RWPE1 (cell line): Measurements from ENCODE around the gene CRYBG3.

Experiments used
- CTCF ChIA-PET: fragments of 350-600 bp; sonication (Branson Sonifier 250); formaldehyde crosslinking; extraction: SDS; loops from one replicate; lab custom pipeline; 2021; lab: Yijun Ruan, JAX
- POLR2A ChIA-PET: fragments of 400-600 bp; formaldehyde crosslinking; extraction: SDS; loops from one replicate; lab custom pipeline; 2020; ENCODE audit warnings: antibody characterized with exemption; ENCODE audit not compliant: low non-redundant PET; lab: Yijun Ruan, JAX
- DNase-seq: peaks from one replicate; pipeline ENCODE4 v3.0.0; 2012; ENCODE audit warnings: low spot score
- H3K27ac ChIP-seq: fragments of 450-650 bp; 2 replicates; pipeline ENCODE4 v1.5.1; 2017
- TF ChIP-seq, protein P1 (sequence below): fragments of 450-650 bp; conservative IDR thresholded peaks from 2 replicates; pipeline ENCODE4 v1.5.1; 2017; ENCODE audit warnings: low read depth, mild to moderate bottlenecking

CRYBG3 gene

DNA sequence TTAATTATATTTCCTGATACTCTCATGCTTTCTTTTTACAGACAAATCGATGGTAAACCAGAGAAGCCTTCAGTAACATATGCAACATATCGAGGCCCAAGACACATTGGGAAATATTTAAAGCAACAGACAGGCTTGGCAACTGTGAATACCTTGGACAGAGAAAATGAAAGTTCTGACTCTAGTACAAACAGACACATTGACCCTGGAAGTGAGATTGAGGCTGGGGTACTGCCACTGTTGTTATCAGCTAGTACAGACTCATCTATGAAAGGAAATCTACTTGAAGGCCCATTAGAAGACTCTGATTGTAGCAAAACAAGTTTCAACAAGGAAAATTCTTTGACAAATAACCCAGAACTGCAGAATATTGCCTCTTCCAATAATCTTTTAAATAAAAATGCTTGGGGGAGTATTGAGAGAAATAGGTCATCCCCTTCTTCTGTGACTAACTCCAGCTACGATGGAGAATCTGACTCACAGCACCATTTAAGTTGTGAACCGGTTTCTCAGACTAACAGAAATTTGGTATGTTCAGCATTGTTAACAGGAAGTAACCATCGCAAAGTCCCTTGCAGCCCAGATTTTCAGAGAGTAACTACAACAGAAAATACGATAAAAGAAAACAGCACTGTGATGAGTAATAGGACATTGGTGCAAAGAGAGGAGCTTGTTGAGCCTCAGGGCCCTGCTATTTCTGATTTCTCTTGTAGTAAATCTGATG is 50.2 kb downstream of the CRYBG3 start:
- no peak overlapping the region for H3K27ac ChIP-seq
- TF ChIP-seq, protein P1, sequence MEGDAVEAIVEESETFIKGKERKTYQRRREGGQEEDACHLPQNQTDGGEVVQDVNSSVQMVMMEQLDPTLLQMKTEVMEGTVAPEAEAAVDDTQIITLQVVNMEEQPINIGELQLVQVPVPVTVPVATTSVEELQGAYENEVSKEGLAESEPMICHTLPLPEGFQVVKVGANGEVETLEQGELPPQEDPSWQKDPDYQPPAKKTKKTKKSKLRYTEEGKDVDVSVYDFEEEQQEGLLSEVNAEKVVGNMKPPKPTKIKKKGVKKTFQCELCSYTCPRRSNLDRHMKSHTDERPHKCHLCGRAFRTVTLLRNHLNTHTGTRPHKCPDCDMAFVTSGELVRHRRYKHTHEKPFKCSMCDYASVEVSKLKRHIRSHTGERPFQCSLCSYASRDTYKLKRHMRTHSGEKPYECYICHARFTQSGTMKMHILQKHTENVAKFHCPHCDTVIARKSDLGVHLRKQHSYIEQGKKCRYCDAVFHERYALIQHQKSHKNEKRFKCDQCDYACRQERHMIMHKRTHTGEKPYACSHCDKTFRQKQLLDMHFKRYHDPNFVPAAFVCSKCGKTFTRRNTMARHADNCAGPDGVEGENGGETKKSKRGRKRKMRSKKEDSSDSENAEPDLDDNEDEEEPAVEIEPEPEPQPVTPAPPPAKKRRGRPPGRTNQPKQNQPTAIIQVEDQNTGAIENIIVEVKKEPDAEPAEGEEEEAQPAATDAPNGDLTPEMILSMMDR, result no peak
- ChIA-PET CTCF (interaction anchor here (0.7 kb wide), 2 partner anchors 10 to 151 kb away, joined by 3 read pairs; no protein-coding TSS in a partner anchor), POLR2A (interaction anchor here (1.0 kb wide), 1 partner anchor 50 kb away, joined by 3 read pairs; the partner anchor contains the start of gene CRYBG3)
- DNase-seq, result peak; percentile 79

DNA sequence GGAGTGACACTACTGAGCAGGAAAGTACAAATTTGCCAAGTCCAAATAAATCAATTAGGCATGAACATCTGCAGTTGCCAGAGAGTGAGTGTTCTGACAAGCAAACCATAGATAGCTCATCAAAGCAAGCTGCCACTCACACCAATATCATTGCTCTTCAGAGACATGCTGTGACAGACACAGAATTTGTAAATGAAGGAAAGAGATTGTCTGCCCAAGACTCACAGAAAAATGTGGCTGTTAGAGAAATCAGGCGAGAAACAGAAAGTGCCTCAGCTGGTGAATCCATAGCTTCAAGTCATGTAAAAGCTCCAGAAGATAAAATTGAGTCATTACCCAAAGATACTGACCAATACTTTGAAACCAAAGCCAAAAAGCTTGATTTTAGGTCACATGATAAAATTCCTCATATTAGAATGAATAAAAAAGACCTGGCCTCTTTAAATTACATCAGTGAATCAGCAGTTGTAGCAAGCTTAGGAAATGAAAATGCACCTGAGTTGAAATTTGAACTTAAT is 50.8 kb downstream of the CRYBG3 start:
- CTCF ChIA-PET, result interaction anchor here (0.7 kb wide), 2 partner anchors 10 to 151 kb away, joined by 3 read pairs; no protein-coding TSS in a partner anchor
- TF ChIP-seq, protein P1, result no peak
- no peak for DNase-seq
- H3K27ac ChIP-seq, result no peak overlapping the region
- POLR2A ChIA-PET, result interaction anchor here (1.0 kb wide), 1 partner anchor 51 kb away, joined by 3 read pairs; the partner anchor contains the start of gene CRYBG3

DNA sequence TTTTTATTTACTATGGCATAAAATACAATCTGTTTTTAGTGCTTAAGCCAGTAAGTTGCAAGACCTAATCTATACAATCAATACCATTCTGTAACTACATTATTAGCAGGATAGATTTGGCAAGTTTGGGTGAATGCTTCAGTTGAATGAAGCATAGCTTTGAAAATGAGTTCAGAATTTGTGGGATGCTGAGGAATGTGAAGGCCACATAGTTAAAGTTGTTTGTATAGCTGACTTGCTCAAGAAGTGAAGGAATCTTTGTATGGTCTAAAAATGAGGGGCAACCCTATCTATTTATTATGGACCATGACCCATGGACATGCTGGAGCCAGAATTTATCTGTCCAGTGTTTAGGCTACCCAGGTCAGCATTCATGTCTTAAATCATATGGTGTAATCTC is 58.5 kb downstream of the CRYBG3 start:
- CTCF ChIA-PET, result interaction anchor here (0.6 kb wide), 1 partner anchor 76 kb away, joined by 4 read pairs; no protein-coding TSS in a partner anchor
- no peak for DNase-seq
- H3K27ac ChIP-seq, result no peak overlapping the region
- POLR2A ChIA-PET, result no interaction called here
- TF ChIP-seq, protein P1, result no peak

DNA sequence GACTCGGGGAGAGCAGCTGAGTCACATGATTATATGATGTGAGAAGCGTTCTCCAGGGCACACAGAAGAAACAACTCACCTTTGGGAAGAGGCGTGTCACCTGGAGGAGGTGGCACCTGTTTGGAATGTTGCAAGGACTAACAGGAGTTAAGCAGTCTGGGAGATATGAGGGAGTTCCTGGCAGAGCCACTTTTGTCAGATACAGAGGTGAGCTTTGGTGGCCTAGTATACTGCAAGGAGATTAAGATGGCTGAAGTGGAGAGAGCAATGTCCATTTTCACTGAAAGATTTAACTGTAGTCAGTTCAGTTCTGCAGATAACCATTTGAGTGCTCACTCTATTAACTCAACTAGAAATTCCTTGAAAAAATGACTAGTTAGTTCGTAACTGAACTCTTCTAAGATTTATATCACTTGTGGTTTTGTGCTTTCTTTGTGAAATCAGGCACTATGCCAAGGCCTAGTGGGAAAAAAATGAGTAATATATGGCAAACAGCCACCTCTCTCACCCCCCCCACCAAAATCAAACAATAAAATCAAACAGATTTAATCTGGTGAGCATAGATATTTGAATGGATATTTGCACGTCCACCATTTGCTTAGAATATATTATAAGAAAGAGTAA is 61.3 kb downstream of the CRYBG3 start:
- peak; percentile 35 for DNase-seq
- H3K27ac ChIP-seq, result no peak overlapping the region
- ChIA-PET CTCF (interaction anchor here (1.2 kb wide), 1 partner anchor 10 kb away, joined by 3 read pairs; no protein-coding TSS in a partner anchor), POLR2A (no interaction called here)
- TF ChIP-seq, protein P1, result no peak

DNA sequence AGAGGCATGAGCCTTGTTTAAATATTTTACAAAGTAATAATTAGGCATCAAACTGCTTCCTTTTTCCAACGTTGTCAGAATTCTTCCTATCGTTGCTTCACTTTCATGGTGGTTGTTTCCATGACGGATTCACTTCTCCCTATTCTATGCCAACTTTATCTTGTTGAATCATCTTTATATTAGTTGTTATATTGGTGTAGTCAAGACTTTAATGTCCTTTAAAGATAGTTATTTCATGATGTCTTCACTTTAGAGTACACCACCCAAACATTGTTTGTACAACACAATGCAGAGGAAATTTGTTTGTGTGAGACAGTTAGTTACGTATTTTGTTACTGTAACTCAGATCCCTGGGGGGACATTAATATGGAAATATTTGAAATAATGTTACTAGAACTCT is 61.9 kb downstream of the CRYBG3 start:
- CTCF ChIA-PET, result no interaction called here
- no peak overlapping the region for H3K27ac ChIP-seq
- POLR2A ChIA-PET, result no interaction called here
- no peak for DNase-seq
- TF ChIP-seq, protein P1, result no peak

DNA sequence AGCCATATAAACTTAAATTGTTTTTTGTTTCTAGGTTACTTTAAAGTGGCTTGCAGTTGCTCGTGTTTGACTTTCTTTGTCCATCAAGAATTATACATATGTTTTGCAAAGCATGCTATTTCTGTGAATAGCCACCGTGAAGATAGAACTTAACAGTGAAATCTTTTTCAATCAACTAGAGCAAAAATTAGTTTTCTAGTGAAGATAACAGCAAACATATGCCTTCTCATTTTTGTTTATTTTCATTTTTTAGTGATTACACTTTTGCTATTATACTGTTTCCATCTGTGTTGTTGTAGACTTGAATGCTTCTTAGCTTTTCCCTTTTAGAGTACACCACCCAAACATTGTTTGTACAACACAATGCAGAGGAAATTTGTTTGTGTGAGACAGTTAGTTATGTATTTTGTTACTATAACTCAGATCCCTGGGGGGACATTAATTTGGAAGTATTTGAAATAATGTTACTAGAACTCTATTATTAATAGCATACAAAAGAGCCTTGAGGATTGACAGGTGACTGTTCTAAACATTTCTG is 62.8 kb downstream of the CRYBG3 start:
- no peak for DNase-seq
- no peak overlapping the region for H3K27ac ChIP-seq
- POLR2A ChIA-PET, result no interaction called here
- TF ChIP-seq, protein P1, result no peak
- CTCF ChIA-PET, result no interaction called here
